NCI-H1417 (cell line): ENCODE results near the gene DENR.

ENCODE experiments used
- DNase-seq, 3 experiments: peaks; one replicate each; lab custom pipeline; 2025; lab: John Stamatoyannopoulos, UW

The DENR gene

GRCh38 chr12:122820138-122820537 is 67.5 kb downstream of the DENR start:
- no peak for DNase-seq
